Activated gamma-delta T cell treated with anti-CD3 and anti-CD28 coated beads, Interleukin-2, amount 50 U/mL, for 16 hours (primary cell): Measurements from ENCODE around the gene MRPL38.

Experiments used
- DNase-seq: peaks from one replicate; pipeline ENCODE4 v3.0.0-alpha.2; 2020; ENCODE audit warnings: low read depth

MRPL38 gene

GRCh38 chr17:75919611-75920010, 14.9 kb upstream of the MRPL38 start:
- DNase-seq: no peak

- no peak for DNase-seq
Observed at GRCh38 chr17:75917917-75918445, 13.3 kb upstream of the MRPL38 start.

DNA sequence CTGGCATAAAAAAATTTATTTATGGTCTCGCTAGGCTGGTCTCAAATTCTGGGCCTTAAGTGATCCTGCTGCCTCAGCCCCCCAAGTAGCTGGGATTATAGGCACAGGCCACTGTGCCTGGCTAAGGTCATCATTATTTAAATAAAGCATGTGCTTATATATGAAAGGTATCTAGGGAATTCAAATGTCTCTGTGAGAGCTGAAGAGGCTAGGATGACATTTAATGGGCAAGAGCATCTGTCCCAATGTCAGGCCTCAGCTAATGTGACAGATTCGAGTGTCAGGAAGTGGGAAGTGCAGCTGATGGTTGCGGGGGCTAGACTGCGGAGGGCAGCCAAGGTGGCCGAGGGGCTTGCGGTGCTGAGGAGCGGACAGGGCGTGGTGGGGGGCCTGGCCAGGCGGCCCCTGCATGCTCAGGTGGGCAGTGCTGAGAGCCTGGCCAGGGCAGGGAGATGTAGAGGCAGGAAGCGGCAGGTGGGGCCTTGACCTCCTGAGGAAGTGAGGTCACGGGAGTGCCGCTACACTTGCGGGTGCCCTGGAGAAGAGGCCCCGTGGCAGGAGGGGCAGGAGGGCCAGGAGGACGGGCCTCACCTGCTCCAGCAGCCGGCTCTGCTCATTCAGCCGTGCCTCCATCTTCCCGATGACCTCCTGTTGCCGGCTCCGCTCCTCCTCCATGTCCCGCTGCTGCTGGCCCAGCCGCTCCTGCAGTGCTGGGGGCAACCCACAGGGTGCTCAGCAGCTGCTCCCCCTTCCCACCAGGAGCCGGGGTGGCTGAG, 12.6 kb upstream of the MRPL38 start:
- no peak for DNase-seq

- no peak for DNase-seq
Observed at GRCh38 chr17:75915268-75915667, 10.6 kb upstream of the MRPL38 start.

DNA sequence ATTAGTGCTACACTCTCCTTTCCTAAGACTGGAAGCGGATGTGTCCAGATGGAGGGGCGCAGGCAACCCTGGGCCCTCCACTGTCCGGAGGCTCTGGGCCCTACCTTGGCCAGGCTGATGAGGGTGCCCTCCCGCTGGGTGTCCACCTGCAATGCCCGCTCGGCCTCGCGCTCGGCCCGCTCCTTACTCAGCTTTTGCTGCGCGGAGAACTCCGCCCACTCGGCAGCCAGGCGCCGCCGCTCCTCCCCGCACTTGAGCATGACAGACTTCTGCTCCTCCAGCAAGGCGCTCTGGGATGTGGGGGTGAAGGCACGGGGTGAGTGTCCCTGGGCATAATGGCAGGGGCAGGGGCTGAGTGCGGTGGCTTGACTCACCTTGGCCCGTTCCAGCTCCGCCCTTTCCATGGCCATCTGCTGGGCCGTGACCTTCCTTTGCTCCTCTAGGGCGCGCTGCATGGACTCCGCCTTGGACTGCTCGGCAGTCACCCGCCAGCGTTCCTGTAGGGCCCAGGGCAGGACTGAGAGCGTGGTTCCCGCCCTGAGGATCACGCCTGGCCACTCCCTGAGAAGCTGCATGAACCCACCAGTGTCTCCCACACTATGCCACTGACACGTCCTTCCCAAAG, 10.1 kb upstream of the MRPL38 start:
- no peak for DNase-seq

DNA sequence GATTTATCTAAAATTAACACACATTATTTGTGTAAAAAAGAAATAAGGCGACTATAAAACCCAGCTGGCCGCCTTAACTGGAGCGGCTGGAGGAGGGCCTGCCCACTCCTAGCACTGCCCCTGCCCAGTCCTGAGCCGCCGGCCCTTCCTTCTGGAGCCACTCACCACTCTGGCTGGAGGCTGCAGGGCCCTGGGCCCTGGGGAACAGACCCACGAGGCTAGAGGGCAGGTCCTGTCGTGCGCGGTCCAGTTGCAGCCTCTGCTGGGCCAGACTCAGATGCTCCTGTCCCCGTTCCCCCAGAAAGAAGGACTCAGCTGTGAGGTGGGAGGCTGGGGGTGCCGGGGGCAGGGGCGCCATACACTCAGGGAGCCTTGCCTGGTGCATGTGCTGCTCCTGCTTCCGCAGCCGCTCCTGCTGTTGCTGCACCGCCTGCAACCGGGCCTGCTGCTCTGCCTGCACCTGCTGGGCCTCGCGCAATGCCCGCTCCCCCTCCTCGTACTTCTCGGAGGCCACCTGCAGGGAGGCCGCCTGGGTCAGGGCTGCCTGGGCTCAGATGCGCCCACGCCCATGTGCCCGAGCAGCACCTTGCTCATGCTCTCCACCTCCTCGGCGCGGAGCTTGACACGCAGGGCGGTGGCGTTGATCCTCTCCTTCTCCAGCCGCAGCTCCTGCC, 9.0 kb upstream of the MRPL38 start:
- no peak for DNase-seq

DNA sequence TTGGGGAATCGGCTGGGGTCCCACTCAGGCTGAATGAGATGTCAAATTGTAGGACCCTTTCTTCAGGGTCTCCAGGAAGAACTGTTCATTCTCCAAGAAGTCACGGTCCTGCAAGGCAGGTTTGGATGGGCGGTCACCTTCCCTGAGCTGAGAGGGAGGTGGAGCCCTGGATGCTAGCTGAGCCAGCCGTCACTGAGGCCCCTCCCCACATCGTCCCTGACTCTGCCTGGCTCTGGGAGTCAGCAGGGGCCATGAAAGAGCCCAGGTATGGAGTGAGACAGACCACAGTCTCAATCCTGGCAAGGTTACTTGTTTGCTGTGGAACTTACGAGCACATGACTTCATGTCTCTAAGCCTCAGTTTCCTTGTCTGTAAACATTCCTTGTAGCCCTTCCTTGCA, 6.0 kb upstream of the MRPL38 start:
- no peak for DNase-seq

DNA sequence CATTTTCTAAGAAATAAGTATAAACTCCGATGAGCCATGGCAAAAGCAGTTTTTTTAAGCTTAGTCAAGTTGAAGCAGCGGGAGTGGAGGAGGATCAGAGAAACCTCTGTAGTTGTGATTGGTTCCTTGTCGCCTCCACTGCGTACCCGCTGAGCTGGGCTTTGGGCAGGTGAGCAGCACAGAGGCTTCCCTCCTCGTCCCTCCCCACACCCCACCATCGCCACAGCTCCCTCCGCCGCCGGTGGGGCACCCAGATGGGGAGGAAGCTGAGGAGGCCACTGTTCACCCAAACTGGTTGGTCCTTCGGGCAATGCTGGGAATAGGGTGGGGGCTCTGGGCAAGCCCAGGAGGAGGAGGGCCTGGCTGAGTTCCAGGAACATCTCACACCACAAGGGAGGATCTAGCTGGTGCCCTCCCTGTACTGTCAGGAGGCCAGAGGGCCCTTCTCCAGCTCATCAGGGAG, 5.2 kb upstream of the MRPL38 start:
- no peak for DNase-seq

GRCh38 chr17:75909051-75909811, 4.5 kb upstream of the MRPL38 start:
- no peak for DNase-seq

GRCh38 chr17:75908201-75908600, 3.5 kb upstream of the MRPL38 start:
- no peak for DNase-seq

DNA sequence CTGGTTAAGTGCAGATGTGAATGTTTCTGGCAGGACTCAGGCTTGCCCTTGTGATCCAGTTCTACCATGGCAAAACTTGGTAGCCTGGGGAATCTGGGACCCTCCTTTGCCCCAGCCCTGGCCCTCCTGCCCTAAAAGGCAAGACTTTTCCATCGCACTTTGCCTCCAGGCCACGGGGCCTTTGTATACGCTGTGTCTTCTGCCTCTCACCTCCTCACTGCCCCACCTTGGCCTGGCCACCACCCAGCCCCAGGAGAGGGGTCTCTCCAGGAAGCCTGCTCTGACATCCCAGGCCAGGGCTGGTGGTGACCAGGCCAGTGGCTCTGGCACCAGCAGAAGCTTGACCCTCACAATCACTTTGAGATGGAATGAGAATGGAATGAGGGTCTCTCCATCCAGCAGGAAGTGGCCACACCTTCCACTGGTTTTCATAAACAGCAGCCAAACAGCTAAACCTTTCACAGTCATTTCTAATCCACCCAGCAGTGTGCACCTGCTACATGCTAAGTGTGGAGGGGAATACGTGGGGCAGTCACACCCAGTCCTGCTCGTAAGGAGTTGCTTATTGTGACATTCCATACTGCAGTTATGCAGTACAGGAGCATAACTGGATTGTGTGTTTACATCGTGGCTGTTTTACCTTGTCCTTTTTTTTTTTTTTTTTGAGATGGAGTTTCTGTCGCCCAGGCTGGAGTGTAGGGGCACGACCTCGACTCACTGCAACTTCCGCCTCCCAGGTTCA, 1.6 kb upstream of the MRPL38 start:
- no peak for DNase-seq

DNA sequence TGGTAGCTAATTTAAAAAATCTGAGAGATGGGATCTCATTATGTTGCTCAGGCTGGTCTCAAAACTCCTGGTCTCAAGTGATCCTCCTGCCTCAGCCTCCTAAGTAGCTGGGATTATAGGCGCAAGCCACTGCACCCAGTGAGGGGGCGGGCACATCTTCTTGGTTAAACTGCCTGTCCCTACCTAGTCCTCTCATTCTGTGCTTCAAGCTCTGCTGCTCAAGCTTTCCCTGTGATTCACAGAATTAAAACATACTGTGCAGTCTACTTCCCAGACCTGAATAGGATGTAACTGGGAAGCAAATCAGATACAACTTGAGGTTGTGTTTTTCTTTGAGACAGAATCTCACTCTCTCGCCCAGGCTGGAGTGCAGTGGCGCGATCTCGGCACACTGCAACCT, 2.3 kb downstream of the MRPL38 start:
- DNase-seq: no peak

DNA sequence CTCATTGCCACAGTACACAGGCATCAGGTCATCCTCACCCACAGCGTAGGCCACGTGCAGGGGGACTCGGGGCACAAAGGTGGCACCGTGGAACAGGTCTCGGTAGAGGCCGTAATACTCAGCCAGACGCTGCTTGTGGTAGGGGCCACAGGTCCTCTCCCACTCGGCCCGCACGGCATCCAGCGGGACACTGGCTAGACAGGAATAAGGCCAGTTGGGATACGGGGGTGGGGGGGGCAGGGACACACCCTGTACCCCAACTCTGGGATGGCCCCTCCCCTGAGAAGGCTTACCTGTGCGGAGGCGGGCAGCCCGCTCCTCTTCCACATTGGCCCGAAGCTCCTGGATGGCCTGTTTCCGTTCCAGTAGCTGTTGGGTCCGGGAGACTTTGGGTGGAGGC, 3.0 kb downstream of the MRPL38 start:
- no peak for DNase-seq

DNA sequence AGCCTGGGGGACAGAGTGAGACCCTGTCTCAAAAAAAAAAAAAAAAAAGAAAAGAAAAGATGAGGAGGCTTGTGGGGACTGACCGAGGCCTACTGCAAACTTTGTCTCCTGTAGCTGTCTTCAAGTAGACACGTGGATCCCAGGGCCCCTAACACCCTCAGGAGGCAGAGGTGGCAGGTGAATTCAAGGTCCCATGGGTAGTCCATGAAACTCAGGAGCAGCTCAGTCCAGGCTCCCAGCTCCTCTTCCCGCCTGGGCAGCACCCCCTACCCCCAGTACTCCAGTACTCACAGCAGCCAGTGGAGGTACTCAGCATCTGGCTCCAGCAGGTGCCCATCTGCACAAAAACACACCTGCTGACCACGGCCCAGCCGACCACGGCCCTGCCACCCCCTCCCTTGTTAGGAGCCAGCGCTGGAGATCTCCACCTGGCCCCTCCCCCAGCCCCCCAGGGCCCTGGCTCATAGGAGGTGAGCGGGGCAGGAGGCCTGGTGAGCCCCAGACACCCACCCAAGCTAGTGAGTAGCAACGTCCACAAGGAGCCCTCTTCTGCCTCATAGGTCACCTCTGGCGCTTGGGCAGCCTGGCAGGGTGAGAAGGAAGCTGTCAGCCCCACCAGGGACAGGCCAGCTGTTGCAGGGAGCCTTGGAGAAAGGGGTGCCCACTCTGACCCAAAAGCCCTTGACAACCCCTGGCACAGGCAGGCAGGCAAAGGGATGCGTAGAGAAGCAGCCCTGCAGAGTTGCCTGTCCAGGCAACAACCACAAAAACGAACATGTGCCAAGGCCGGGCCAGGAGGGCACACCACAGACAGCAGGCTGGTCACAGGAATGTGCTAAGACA, 3.8 kb downstream of the MRPL38 start:
- DNase-seq: no peak

DNA sequence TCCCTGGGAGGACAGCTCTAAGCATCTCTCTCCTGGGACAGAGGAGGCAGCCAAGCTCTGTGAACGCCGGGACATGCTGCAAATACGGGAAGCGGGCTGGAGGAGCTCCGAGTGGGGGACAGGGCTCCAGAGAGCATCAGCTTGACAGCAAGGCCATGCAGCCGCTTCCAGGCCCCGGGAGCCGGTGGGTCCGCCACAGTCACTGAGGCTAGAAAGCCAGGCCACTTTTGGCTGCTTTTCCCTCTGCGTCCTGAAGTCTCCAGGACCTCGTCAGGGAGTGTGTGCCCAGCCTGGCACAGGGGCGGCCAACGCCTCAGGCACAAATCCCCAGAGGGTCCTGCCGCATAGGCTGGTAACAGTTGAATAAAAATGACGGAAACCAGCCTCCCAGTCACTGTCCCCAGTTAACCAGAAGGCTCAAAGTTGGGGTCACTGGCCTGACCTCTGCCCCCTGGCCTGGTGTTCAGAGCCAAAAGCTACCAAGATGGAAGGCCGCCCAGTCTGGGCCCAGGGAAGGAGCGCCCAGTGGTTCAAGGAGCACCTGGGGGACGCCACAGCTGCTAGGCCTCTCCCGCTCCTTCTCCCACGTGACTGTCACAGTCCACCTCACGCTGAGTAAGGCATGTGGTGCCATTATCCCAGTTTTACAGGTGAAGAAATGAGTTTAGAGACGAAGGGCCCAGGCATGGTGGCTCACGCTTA, 4.8 kb downstream of the MRPL38 start:
- DNase-seq: no peak

- DNase-seq: no peak
Observed at GRCh38 chr17:75899353-75899752, 5.3 kb downstream of the MRPL38 start.

- no peak for DNase-seq
Observed at GRCh38 chr17:75898791-75899190, 5.9 kb downstream of the MRPL38 start.

DNA sequence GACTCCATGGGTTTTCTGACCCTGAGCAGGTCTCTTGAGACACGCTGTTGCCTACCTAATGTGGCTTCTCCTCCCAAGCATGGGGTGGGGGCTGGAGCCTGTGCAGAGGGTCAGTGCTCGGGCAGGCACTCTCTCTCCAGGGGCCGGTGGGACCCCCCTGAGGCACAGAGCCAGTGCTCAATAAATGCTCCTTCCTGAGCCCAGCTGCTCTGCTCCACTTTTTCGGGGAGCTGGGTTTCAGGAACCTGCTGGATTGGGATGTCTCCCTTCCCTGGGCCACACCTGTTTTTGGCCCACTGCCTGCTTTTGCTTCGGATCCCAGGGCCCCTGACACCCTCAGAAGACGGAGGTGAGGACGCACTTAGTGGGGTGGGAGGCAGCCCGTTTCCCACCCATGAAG, 6.6 kb downstream of the MRPL38 start:
- no peak for DNase-seq

- DNase-seq: no peak
Observed at GRCh38 chr17:75897160-75898019, 7.3 kb downstream of the MRPL38 start.
